PC-9 (cell line): Measurements from ENCODE around the gene CIRBP. TPM values are rescaled to one million over a fixed set of nuclear protein-coding genes. Genes with fewer than 3 reads are reported as not detected.

Experiments
- BruUV-seq: library from RNA; stranded (reverse); fragments of 400-500 nt; replicated peaks from 2 replicates; lab custom pipeline; 2021; lab: Mats Ljungman, UMichigan
- CTCF ChIA-PET: fragments of 300-600 bp; sonication (Branson Sonifier 250); formaldehyde crosslinking; loops from one replicate; lab custom pipeline; 2022; ENCODE audit warnings: antibody characterized with exemption; lab: Charles Lee
- POLR2A ChIA-PET: fragments of 300-600 bp; sonication (Branson Sonifier 250); formaldehyde crosslinking; loops from one replicate; lab custom pipeline; 2022; ENCODE audit warnings: antibody characterized with exemption; ENCODE audit not compliant: unreplicated experiment; lab: Charles Lee
- DNase-seq, 2 experiments: peaks; one replicate each; pipeline versions ENCODE4 v3.0.0 to v3.0.0-alpha.2; 2015 to 2022; ENCODE audit warnings: mixed read lengths in 1 of 2
- H2AFZ ChIP-seq: fragments of 200-600 bp; sonication (generic); 2 replicates; pipeline ENCODE4 v1.8.1; 2017; ENCODE audit warnings: antibody characterized with exemption
- H3F3A ChIP-seq: fragments of 200-600 bp; sonication (generic); 2 replicates; pipeline ENCODE4 v1.8.1; 2017; ENCODE audit warnings: antibody characterized with exemption, mild to moderate bottlenecking, low read depth; ENCODE audit not compliant: insufficient read depth
- H3K27ac ChIP-seq: fragments of 200-600 bp; sonication (generic); 2 replicates; pipeline ENCODE4 v1.6.1; 2016; ENCODE audit warnings: mixed run types
- H3K27me3 ChIP-seq: fragments of 200-600 bp; sonication (generic); 2 replicates; pipeline ENCODE4 v1.6.1; 2016; ENCODE audit warnings: low read depth, mixed run types; ENCODE audit not compliant: insufficient read depth
- H3K36me3 ChIP-seq: fragments of 200-600 bp; sonication (generic); 2 replicates; pipeline ENCODE4 v1.6.1; 2016; ENCODE audit warnings: low read depth, mixed run types
- H3K4me1 ChIP-seq: fragments of 200-600 bp; sonication (generic); replicated peaks from 2 replicates; pipeline ENCODE4 v1.6.1; 2016; ENCODE audit warnings: mixed run types; ENCODE audit not compliant: insufficient read depth
- H3K4me2 ChIP-seq: fragments of 200-600 bp; sonication (generic); 2 replicates; pipeline ENCODE4 v1.6.1; 2017; ENCODE audit warnings: mixed run types
- H3K4me3 ChIP-seq: fragments of 200-600 bp; sonication (generic); 2 replicates; pipeline ENCODE4 v1.6.1; 2016; ENCODE audit warnings: mixed run types
- H3K79me2 ChIP-seq: fragments of 200-600 bp; sonication (generic); 2 replicates; pipeline ENCODE4 v1.6.1; 2017; ENCODE audit warnings: low read depth, mixed run types
- H3K9me2 ChIP-seq: fragments of 200-600 bp; sonication (generic); 2 replicates; pipeline ENCODE4 v1.8.1; 2017; ENCODE audit warnings: mild to moderate bottlenecking; ENCODE audit not compliant: insufficient read depth
- H3K9me3 ChIP-seq: fragments of 200-600 bp; sonication (generic); 2 replicates; pipeline ENCODE4 v1.8.1; 2016; ENCODE audit warnings: low read depth; ENCODE audit not compliant: insufficient read depth
- H4K20me1 ChIP-seq: fragments of 200-600 bp; sonication (generic); 2 replicates; pipeline ENCODE4 v1.8.1; 2017; ENCODE audit not compliant: insufficient read depth
- EZH2 ChIP-seq: fragments of 200-600 bp; sonication (generic); IDR thresholded peaks from 2 replicates; pipeline ENCODE4 v1.8.0; 2017; ENCODE audit warnings: antibody characterized with exemption, low read depth
- intact Hi-C: fragments of 100-400 bp; cut with micrococcal nuclease; formaldehyde crosslinking; loops from one replicate; pipeline ENCODE4 v1.10.0; 2022; ENCODE audit not compliant: unreplicated experiment
- total RNA-seq: library from RNA; stranded (reverse); gene quantifications from 2 replicates; pipeline ENCODE4 v1.2.3, GENCODE V29; 2021
- TF ChIP-seq, protein P1 (sequence below): fragments of 200-600 bp; sonication (generic); conservative IDR thresholded peaks from 2 replicates; pipeline ENCODE4 v1.6.1; 2017; ENCODE audit warnings: mixed run types, antibody characterized with exemption, mild to moderate bottlenecking, moderate library complexity

Gene CIRBP
- total RNA-seq, 1 experiment from 2014 or later, result 86.9 TPM

GRCh38 chr19:1293782-1294604 lies 24.9 kb downstream of the CIRBP start:
- no TSS peak for BruUV-seq
- Histone ChIP-seq H3K27me3 (peaks cover 14% of the 10 kb centered on the region; the same call in 1 of the 2 replicates), H3K27ac (no peak overlapping the region), H3F3A (no peaks in the 10 kb centered on the region), H4K20me1 (no peaks in the 10 kb centered on the region), H3K9me2 (no peaks in the 10 kb centered on the region), H3K9me3 (no peaks in the 10 kb centered on the region), H3K79me2 (no peaks in the 10 kb centered on the region), H2AFZ (no peak overlapping the region), H3K4me2 (no peak overlapping the region), H3K4me1 (no peaks in the 10 kb centered on the region), H3K36me3 (no peaks in the 10 kb centered on the region), H3K4me3 (no peak overlapping the region)
- POLR2A ChIA-PET, result no interaction called here
- CTCF ChIA-PET, result no interaction called here
- DNase-seq, result no peak
- TF ChIP-seq, protein P1, sequence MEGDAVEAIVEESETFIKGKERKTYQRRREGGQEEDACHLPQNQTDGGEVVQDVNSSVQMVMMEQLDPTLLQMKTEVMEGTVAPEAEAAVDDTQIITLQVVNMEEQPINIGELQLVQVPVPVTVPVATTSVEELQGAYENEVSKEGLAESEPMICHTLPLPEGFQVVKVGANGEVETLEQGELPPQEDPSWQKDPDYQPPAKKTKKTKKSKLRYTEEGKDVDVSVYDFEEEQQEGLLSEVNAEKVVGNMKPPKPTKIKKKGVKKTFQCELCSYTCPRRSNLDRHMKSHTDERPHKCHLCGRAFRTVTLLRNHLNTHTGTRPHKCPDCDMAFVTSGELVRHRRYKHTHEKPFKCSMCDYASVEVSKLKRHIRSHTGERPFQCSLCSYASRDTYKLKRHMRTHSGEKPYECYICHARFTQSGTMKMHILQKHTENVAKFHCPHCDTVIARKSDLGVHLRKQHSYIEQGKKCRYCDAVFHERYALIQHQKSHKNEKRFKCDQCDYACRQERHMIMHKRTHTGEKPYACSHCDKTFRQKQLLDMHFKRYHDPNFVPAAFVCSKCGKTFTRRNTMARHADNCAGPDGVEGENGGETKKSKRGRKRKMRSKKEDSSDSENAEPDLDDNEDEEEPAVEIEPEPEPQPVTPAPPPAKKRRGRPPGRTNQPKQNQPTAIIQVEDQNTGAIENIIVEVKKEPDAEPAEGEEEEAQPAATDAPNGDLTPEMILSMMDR, result no peak
- TF ChIP-seq EZH2, result no peak
- intact Hi-C loops, result no loop called here

DNA sequence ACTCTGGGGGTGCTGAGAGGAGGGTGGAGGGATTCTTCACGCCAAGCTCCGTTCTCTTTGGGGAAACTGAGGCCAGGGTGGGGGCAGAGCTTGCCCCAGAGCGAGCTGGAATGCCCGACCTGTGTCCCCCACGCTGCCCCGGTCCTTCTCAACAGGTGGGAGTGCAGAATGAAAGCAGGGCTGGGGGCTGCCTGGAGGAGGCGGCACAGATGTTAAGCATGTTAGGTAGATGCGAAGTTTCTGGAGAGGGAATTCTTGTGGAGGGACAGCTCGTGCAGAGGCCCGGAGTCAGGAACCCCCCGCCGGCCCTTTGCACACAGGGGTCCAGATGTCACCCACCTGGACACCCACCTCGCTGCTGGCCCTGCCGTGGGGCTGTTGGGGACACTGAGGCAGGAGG lies 25.6 kb downstream of the CIRBP start:
- no peak overlapping the region for H3K4me3 ChIP-seq
- no peak overlapping the region for H3K4me2 ChIP-seq
- H3K27me3 ChIP-seq, result peaks cover 14% of the 10 kb centered on the region; the same call in 1 of the 2 replicates
- no peaks in the 10 kb centered on the region for H3K9me2 ChIP-seq
- DNase-seq, result no peak
- H3K79me2 ChIP-seq, result no peaks in the 10 kb centered on the region
- no peaks in the 10 kb centered on the region for H4K20me1 ChIP-seq
- H3F3A ChIP-seq, result no peaks in the 10 kb centered on the region
- ChIA-PET CTCF (no interaction called here), POLR2A (no interaction called here)
- H3K4me1 ChIP-seq, result no peaks in the 10 kb centered on the region
- H3K27ac ChIP-seq, result no peak overlapping the region
- TF ChIP-seq, protein P1, result no peak
- TF ChIP-seq EZH2, result no peak
- H3K9me3 ChIP-seq, result no peaks in the 10 kb centered on the region
- intact Hi-C loops, result no loop called here
- BruUV-seq, result no TSS peak
- no peak overlapping the region for H2AFZ ChIP-seq
- no peaks in the 10 kb centered on the region for H3K36me3 ChIP-seq

DNA sequence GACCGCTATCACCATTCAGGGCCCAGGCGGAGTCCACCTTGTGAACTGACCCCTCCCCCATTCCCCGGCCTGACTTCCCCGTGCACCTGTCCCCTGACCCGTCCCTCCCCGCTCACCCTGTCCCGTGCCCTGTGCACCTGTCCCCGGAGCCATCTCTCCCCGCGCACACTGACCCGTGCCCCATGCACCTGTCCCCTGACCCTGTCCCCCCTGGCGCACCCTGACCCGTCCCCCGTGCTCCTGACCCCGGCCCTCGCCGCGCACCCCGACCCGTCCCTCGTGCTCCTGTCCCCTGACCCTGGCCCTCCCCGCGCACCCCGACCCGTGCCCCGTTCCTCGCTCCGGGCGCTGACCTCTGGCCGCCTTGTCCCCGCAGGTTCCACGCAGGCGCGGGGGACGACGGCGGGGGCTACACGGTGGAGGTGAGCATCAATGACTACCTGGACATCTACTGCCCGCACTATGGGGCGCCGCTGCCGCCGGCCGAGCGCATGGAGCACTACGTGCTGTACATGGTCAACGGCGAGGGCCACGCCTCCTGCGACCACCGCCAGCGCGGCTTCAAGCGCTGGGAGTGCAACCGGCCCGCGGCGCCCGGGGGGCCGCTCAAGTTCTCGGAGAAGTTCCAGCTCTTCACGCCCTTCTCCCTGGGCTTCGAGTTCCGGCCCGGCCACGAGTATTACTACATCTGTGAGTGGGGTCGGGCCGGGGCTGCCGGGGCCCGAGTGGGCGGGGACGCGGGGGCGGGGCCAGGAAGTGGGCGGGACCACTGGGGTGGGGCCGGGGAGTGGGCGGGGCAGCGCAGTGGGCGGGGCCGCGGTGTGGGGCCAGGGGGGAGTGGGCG lies 26.3 kb downstream of the CIRBP start:
- Histone ChIP-seq H3K27me3 (peaks cover 14% of the 10 kb centered on the region; the same call in 1 of the 2 replicates), H2AFZ (no peak overlapping the region), H3K4me1 (no peaks in the 10 kb centered on the region), H3K9me3 (no peaks in the 10 kb centered on the region), H3K4me3 (no peak overlapping the region), H3K4me2 (no peak overlapping the region), H3K9me2 (no peaks in the 10 kb centered on the region), H3K36me3 (no peaks in the 10 kb centered on the region), H3F3A (no peaks in the 10 kb centered on the region), H4K20me1 (no peaks in the 10 kb centered on the region), H3K79me2 (no peaks in the 10 kb centered on the region), H3K27ac (no peak overlapping the region)
- intact Hi-C loops, result no loop called here
- ChIA-PET CTCF (interaction anchor here (0.5 to 0.6 kb wide), 2 partner anchors 22 to 250 kb away, joined by 3 read pairs; no protein-coding TSS in a partner anchor), POLR2A (no interaction called here)
- BruUV-seq, result no TSS peak
- TF ChIP-seq, protein P1, result no peak
- TF ChIP-seq EZH2, result no peak
- DNase-seq, result no peak
